IMR-90 (cell line): ENCODE measurements around the gene ILK. TPM values are rescaled to one million over a fixed set of nuclear protein-coding genes. Genes with fewer than 3 reads are reported as not detected.

Source experiments
- ATAC-seq: fragments of 200-7000 bp; cut with Tn5 transposase; 2 replicates; pipeline ENCODE4 v1.9.1; 2020; ENCODE audit warnings: low read depth, mild to moderate bottlenecking, moderate library complexity
- BruUV-seq: library from RNA; stranded (reverse); fragments of 400-500 nt; replicated peaks from 2 replicates; lab custom pipeline; 2021; lab: Mats Ljungman, UMichigan
- CTCF ChIA-PET: fragments of 300-600 bp; formaldehyde crosslinking; extraction: SDS; loops from one replicate; lab custom pipeline; 2021; ENCODE audit warnings: antibody characterized with exemption; lab: Yijun Ruan, JAX
- POLR2A ChIA-PET: fragments of 300-600 bp; sonication (Branson Sonifier 250); formaldehyde crosslinking; loops from one replicate; lab custom pipeline; 2022; ENCODE audit warnings: antibody characterized with exemption; ENCODE audit not compliant: unreplicated experiment; lab: Charles Lee
- DNase-seq: peaks from one replicate; pipeline ENCODE4 v3.0.0; 2013
- H2AFZ ChIP-seq: replicated peaks from 2 replicates; pipeline ENCODE3; 2013; ENCODE audit warnings: low read length, mild to moderate bottlenecking; ENCODE audit not compliant: poor library complexity
- H2AK5ac ChIP-seq: 2 replicates; pipeline ENCODE4 v1.6.1; 2013; ENCODE audit warnings: low read depth, low read length, inconsistent platforms
- H2AK9ac ChIP-seq: replicated peaks from 2 replicates; pipeline ENCODE3; 2013; ENCODE audit warnings: mild to moderate bottlenecking, low read depth, low read length, moderate library complexity; ENCODE audit not compliant: poor library complexity
- H2BK120ac ChIP-seq: 2 replicates; pipeline ENCODE4 v1.6.1; 2013; ENCODE audit warnings: low read depth, low read length, inconsistent platforms
- H2BK15ac ChIP-seq: 3 replicates; pipeline ENCODE4 v1.6.1; 2013; ENCODE audit warnings: low read depth, low read length, inconsistent platforms
- H2BK20ac ChIP-seq: 2 replicates; pipeline ENCODE4 v1.6.1; 2013; ENCODE audit warnings: low read depth, mild to moderate bottlenecking, inconsistent platforms, low read length, moderate library complexity
- H2BK5ac ChIP-seq: 2 replicates; pipeline ENCODE4 v1.6.1; 2013; ENCODE audit warnings: mild to moderate bottlenecking, low read depth, low read length, inconsistent platforms; ENCODE audit not compliant: poor library complexity, severe bottlenecking
- H3K14ac ChIP-seq: replicated peaks from 2 replicates; pipeline ENCODE4 v1.6.1; 2013; ENCODE audit warnings: low read depth, low read length, inconsistent platforms
- H3K18ac ChIP-seq: 2 replicates; pipeline ENCODE4 v1.6.1; 2013; ENCODE audit warnings: low read depth, low read length, control low read depth
- H3K23ac ChIP-seq: 2 replicates; pipeline ENCODE4 v1.6.1; 2013; ENCODE audit warnings: low read depth, low read length, inconsistent platforms
- H3K27ac ChIP-seq: 2 replicates; pipeline ENCODE4 v1.5.1; 2013; ENCODE audit warnings: mild to moderate bottlenecking, control low read depth, low read length; ENCODE audit not compliant: insufficient read depth
- H3K27me3 ChIP-seq: 2 replicates; pipeline ENCODE4 v1.6.1; 2013; ENCODE audit warnings: low read length; ENCODE audit not compliant: control insufficient read depth, insufficient read depth
- H3K36me3 ChIP-seq: 2 replicates; pipeline ENCODE4 v1.6.1; 2013; ENCODE audit warnings: low read length, mixed read lengths; ENCODE audit not compliant: control insufficient read depth, insufficient read depth
- H3K4ac ChIP-seq: 2 replicates; pipeline ENCODE4 v1.6.1; 2013; ENCODE audit warnings: low read depth, low read length, inconsistent platforms
- H3K4me1 ChIP-seq: 2 replicates; pipeline ENCODE4 v1.6.1; 2013; ENCODE audit warnings: low read length, mixed read lengths; ENCODE audit not compliant: control insufficient read depth, insufficient read depth
- H3K4me2 ChIP-seq: 2 replicates; pipeline ENCODE4 v1.6.1; 2013; ENCODE audit warnings: low read depth, mild to moderate bottlenecking, control low read depth, low read length, moderate library complexity
- H3K4me3 ChIP-seq: 2 replicates; pipeline ENCODE4 v1.5.1; 2013; ENCODE audit warnings: low read depth, mild to moderate bottlenecking, control low read depth, low read length, moderate library complexity; ENCODE audit not compliant: insufficient read depth
- H3K56ac ChIP-seq: 2 replicates; pipeline ENCODE4 v1.6.1; 2013; ENCODE audit warnings: low read length, inconsistent platforms; ENCODE audit not compliant: insufficient read depth; ENCODE audit errors: extremely low read depth
- H3K79me1 ChIP-seq, 2 experiments: 2 replicates each; pipeline ENCODE4 v1.6.1; 2013; ENCODE audit warnings: low read length in 2 of 2, inconsistent platforms in 1 of 2, low read depth in 1 of 2
- H3K9ac ChIP-seq: 2 replicates; pipeline ENCODE4 v1.6.1; 2013; ENCODE audit warnings: low read depth, low read length, control low read depth
- H3K9me1 ChIP-seq: 2 replicates; pipeline ENCODE4 v1.6.1; 2013; ENCODE audit warnings: low read length, inconsistent platforms; ENCODE audit not compliant: insufficient read depth
- H3K9me3 ChIP-seq: 2 replicates; pipeline ENCODE4 v1.6.1; 2013; ENCODE audit warnings: low read length; ENCODE audit not compliant: control insufficient read depth, insufficient read depth
- H4K20me1 ChIP-seq: 2 replicates; pipeline ENCODE4 v1.6.1; 2013; ENCODE audit warnings: low read length, inconsistent platforms; ENCODE audit not compliant: insufficient read depth
- H4K5ac ChIP-seq: 2 replicates; pipeline ENCODE4 v1.6.1; 2013; ENCODE audit warnings: mild to moderate bottlenecking, low read depth, low read length, control low read depth
- H4K8ac ChIP-seq, 2 experiments: 2 replicates each; pipeline ENCODE4 v1.6.1; 2013; ENCODE audit warnings: low read depth in 2 of 2, low read length in 2 of 2, control low read depth in 1 of 2, inconsistent platforms in 1 of 2
- H4K91ac ChIP-seq: 2 replicates; pipeline ENCODE4 v1.6.1; 2013; ENCODE audit warnings: low read depth, low read length, inconsistent platforms; ENCODE audit not compliant: insufficient read depth
- BHLHE40 ChIP-seq: fragments of 150-350 bp; IDR thresholded peaks from 2 replicates; pipeline ENCODE4 v1.6.1; 2016; ENCODE audit warnings: mild to moderate bottlenecking, low read depth, low read length
- CHD1 ChIP-seq: IDR thresholded peaks from 2 replicates; pipeline ENCODE4 v1.6.1; 2012; ENCODE audit warnings: low read depth, low read length, improper control_type of control experiment
- FOS ChIP-seq: fragments of 150-350 bp; IDR thresholded peaks from 2 replicates; pipeline ENCODE4 v1.6.1; 2016; ENCODE audit warnings: low read depth, low read length
- MAFK ChIP-seq: IDR thresholded peaks from 2 replicates; pipeline ENCODE4 v1.6.1; 2012; ENCODE audit warnings: low read depth, low read length, improper control_type of control experiment
- MXI1 ChIP-seq: IDR thresholded peaks from 2 replicates; pipeline ENCODE4 v1.6.1; 2012; ENCODE audit warnings: low read depth, mild to moderate bottlenecking, low read length, moderate library complexity, borderline replicate concordance
- NFE2L2 ChIP-seq: fragments of 150-350 bp; IDR thresholded peaks from 2 replicates; pipeline ENCODE4 v1.6.1; 2016; ENCODE audit warnings: low read depth, mild to moderate bottlenecking, low read length
- POLR2A ChIP-seq: IDR thresholded peaks from 2 replicates; pipeline ENCODE4 v1.6.1; 2012; ENCODE audit warnings: mild to moderate bottlenecking, low read depth, low read length
- RAD21 ChIP-seq: IDR thresholded peaks from 2 replicates; pipeline ENCODE4 v1.6.1; 2012; ENCODE audit warnings: low read length, improper control_type of control experiment
- SMC3 ChIP-seq: fragments of 150-350 bp; IDR thresholded peaks from 2 replicates; pipeline ENCODE4 v1.6.1; 2016; ENCODE audit warnings: low read depth, mild to moderate bottlenecking, antibody characterized with exemption, low read length, moderate library complexity
- WGBS, 2 experiments: methylation state at CpG; one replicate each; pipeline versions ENCODE4 v1.1.5 to v1.1.7; 2013; ENCODE audit warnings: missing lambda C conversion rate in 2 of 2; ENCODE audit not compliant: insufficient read length in 1 of 2; ENCODE audit errors: extremely low coverage in 2 of 2; 5-methylcytosine and 5-hydroxymethylcytosine counted together
- dilution Hi-C: fragments of 300-500 bp; cut with HindIII; formaldehyde crosslinking; loops from one replicate; pipeline ENCODE4 v1.14.3; 2018; ENCODE audit warnings: low sequenced_read_pairs; ENCODE audit not compliant: unreplicated experiment
- in situ Hi-C: fragments of 300-500 bp; cut with MboI; formaldehyde crosslinking; loops from 3 replicates; pipeline ENCODE4 v1.14.3; 2019; ENCODE audit warnings: low sequenced_read_pairs, inconsistent platforms, mixed read lengths
- intact Hi-C: fragments of 100-400 bp; cut with micrococcal nuclease; formaldehyde crosslinking; loops from 2 replicates; pipeline ENCODE4 v1.10.0; 2022
- polyA plus RNA-seq, 3 experiments: library from polyadenylated mRNA; depleted of rRNA; stranded (reverse); fragments of >200 nt; gene quantifications; 2 replicates each; pipeline ENCODE4 v1.2.3, GENCODE V29; 2012; ENCODE audit warnings: low replicate concordance in 1 of 3
- total RNA-seq: library from RNA; depleted of rRNA; stranded (reverse); fragments of >200 nt; gene quantifications from 2 replicates; pipeline ENCODE4 v1.2.3, GENCODE V29; 2012
- TF ChIP-seq, protein P1 (sequence below): fragments of 150-350 bp; IDR thresholded peaks from 2 replicates; pipeline ENCODE4 v1.6.1; 2017; ENCODE audit warnings: mild to moderate bottlenecking, antibody characterized with exemption, low read length, low read depth
- TF ChIP-seq, protein P2 (sequence below): fragments of 150-350 bp; IDR thresholded peaks from 2 replicates; pipeline ENCODE4 v1.6.1; 2016; ENCODE audit warnings: low read depth, mild to moderate bottlenecking, low read length, moderate library complexity, borderline replicate concordance

The ILK gene
- total and polyA plus RNA-seq, 2 of the 4 experiments (the other 2 are of a cell fraction): 339 to 389 TPM

DNA sequence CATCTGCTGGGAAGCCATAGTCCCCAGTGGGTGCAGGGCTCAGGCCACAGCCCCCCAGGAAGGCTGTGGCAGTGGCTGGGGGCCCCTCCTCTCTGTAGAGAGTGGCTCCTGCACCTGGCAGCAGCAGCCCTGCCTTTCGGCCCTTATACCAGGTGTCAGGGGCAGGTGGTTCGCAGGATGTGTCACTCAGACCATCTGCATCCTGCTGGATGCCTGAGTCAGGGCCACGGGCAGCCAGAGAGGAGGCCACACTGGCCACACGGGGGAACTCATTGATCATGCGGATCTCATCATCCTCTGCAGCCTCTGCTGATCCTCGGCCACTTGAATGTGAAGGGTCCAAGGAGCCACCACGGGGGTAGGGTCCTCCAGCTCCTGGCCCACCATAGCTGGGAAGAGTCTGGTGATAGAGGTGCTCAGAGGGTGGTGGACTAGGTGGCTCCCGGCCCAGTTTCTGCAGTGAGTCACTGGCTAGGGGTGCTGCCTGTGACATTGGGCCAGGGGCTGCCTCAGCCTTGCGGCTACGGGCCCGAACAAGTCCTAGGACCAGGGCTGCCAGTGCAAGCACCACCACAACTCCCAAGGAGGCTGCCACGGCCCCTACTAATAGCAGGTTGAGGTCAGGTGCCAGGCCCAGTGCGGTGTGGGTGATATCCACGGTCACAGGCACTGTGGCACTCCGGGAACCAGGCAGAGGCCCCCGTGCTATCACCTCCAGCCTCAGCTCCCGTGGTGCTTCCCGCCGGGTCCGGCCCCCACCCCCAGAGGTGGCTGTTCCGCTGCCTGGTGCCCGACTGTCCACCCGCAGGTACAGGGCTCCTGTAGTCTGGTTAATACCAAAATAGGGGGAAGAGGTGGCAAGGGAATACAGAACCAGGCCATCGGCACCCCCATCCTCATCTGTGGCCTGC lies 18.9 kb downstream of the ILK start (continued):
- TF ChIP-seq MAFK (no peak), POLR2A (no peak)

DNA sequence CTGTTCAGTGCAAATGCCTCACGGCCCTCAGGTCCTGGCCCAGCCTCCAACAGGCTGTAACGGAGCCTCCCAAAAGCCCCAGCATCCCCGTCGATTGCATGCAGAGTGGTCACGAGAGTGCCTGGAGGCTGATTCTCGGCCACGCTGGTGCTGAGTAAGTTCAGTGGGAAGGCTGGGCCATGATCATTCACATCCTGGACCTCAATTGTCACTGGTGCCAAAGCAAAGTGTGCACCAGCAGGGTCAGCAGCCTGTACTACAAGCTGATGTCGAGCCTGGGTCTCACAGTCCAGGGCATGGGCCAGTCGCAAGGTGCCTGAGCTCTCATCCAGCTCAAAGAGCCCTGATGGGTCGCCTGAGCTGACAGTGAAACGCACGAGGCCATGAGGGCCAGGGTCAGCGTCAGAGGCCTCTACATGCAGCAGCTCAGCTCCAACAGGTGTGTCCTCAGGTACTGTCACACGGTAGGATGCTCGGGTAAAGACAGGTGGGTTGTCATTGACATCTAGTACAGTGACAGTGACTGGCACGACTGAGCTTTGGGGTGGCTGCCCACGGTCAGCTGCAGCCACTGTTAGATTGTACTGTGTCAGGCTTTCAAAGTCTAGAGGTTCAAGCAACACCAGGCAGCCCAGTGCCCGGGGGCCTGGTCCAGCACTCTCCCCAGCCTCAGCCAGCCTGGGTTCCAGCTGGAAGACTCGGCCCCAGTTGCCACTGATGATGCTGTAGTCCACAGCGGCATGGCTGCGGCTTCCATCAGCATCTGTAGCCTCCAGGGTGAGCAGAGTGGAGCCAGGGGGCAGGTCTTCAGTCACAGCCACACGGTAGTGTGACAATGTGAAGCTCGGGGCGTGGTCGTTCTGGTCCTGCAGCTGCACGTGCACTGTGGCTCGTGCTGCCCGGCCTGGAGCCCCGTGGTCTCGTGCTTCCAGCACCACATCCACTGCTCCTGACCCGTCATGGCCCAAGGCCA lies 20.1 kb downstream of the ILK start:
- in situ Hi-C loops (no loop called here), intact Hi-C loops (no loop called here)

More for the DNA sequence above, 20.1 kb downstream of the ILK start:
- no TSS peak for BruUV-seq
- H3K27me3 ChIP-seq: no peaks in the 10 kb centered on the region
- no peaks in the 10 kb centered on the region for H4K20me1 ChIP-seq
- CTCF ChIA-PET: interaction anchor here (0.6 kb wide), 1 partner anchor 10 kb away, joined by 3 read pairs; no protein-coding TSS in a partner anchor
- no peak for DNase-seq
- no peak overlapping the region for H3K14ac ChIP-seq
- POLR2A ChIA-PET: no interaction called here
- H3K9me3 ChIP-seq: no peaks in the 10 kb centered on the region
- H2AK9ac ChIP-seq: no peak overlapping the region
- ATAC-seq: no peak
- WGBS, 2 experiments: 91% methylated on average over 19 of the region's 31 CpGs; no CpG with 5 or more reads in 1 of the 2 experiments
- no peak overlapping the region for H2BK20ac ChIP-seq
- H4K5ac ChIP-seq: no peak overlapping the region
- H3K9ac ChIP-seq: no peak overlapping the region
- H2BK5ac ChIP-seq: no peak overlapping the region
- dilution Hi-C loops: no loop called here
- H3K4me3 ChIP-seq: no peak overlapping the region
- TF ChIP-seq, protein P1, sequence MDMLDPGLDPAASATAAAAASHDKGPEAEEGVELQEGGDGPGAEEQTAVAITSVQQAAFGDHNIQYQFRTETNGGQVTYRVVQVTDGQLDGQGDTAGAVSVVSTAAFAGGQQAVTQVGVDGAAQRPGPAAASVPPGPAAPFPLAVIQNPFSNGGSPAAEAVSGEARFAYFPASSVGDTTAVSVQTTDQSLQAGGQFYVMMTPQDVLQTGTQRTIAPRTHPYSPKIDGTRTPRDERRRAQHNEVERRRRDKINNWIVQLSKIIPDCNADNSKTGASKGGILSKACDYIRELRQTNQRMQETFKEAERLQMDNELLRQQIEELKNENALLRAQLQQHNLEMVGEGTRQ: no peak
- no peak for TF ChIP-seq FOS
- no peak for TF ChIP-seq NFE2L2
- no peak for TF ChIP-seq BHLHE40
- TF ChIP-seq MXI1: no peak
- no peak for TF ChIP-seq SMC3
- no peak for TF ChIP-seq CHD1
- TF ChIP-seq, protein P2, sequence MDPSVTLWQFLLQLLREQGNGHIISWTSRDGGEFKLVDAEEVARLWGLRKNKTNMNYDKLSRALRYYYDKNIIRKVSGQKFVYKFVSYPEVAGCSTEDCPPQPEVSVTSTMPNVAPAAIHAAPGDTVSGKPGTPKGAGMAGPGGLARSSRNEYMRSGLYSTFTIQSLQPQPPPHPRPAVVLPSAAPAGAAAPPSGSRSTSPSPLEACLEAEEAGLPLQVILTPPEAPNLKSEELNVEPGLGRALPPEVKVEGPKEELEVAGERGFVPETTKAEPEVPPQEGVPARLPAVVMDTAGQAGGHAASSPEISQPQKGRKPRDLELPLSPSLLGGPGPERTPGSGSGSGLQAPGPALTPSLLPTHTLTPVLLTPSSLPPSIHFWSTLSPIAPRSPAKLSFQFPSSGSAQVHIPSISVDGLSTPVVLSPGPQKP: no peak
- TF ChIP-seq POLR2A: no peak
- no peak for TF ChIP-seq RAD21
- TF ChIP-seq MAFK: no peak
- no peak overlapping the region for H3K4ac ChIP-seq
- H2AFZ ChIP-seq: no peak overlapping the region
- no peak overlapping the region for H3K23ac ChIP-seq
- peaks cover 4 to 6% of the 10 kb centered on the region in 2 experiments; a peak in 3 of 4 replicates for H3K79me1 ChIP-seq
- no peak overlapping the region for H3K56ac ChIP-seq
- H2BK15ac ChIP-seq: no peak overlapping the region
- no peaks in the 10 kb centered on the region for H3K9me1 ChIP-seq
- H2BK120ac ChIP-seq: no peak overlapping the region
- H3K4me1 ChIP-seq: no peaks in the 10 kb centered on the region; the same call in 1 of the 2 replicates
- H4K91ac ChIP-seq: no peak overlapping the region
- no peak overlapping the region for H3K27ac ChIP-seq
- no peak overlapping the region for H4K8ac ChIP-seq
- no peak overlapping the region for H2AK5ac ChIP-seq
- H3K4me2 ChIP-seq: no peak overlapping the region
- peaks cover 41% of the 10 kb centered on the region for H3K36me3 ChIP-seq
- H3K18ac ChIP-seq: no peak overlapping the region
